Neuronal stem cell (in vitro differentiated cells): ENCODE data around the gene QSOX1.

Source experiments
- DNase-seq: peaks from one replicate; pipeline ENCODE4 v3.0.0-alpha.2; 2013; ENCODE audit warnings: low spot score
- H2AFZ ChIP-seq: one replicate; pipeline ENCODE4 v1.6.1; 2013; ENCODE audit warnings: mild to moderate bottlenecking, low read length, inconsistent platforms
- H2AK5ac ChIP-seq: 2 replicates; pipeline ENCODE4 v1.6.1; 2013; ENCODE audit warnings: low read depth, mild to moderate bottlenecking, inconsistent platforms, low read length, moderate library complexity, mixed read lengths
- H2BK120ac ChIP-seq: 2 replicates; pipeline ENCODE4 v1.6.1; 2013; ENCODE audit warnings: low read depth, mild to moderate bottlenecking, inconsistent platforms, low read length, moderate library complexity, mixed read lengths
- H2BK12ac ChIP-seq: one replicate; pipeline ENCODE4 v1.6.1; 2013; ENCODE audit warnings: low read length, inconsistent platforms
- H2BK15ac ChIP-seq: 2 replicates; pipeline ENCODE4 v1.6.1; 2013; ENCODE audit warnings: mild to moderate bottlenecking, low read length, inconsistent platforms, mixed read lengths
- H2BK5ac ChIP-seq: one replicate; pipeline ENCODE4 v1.6.1; 2013; ENCODE audit warnings: inconsistent platforms, mild to moderate bottlenecking, low read length, moderate library complexity
- H3K14ac ChIP-seq: one replicate; pipeline ENCODE4 v1.6.1; 2013; ENCODE audit warnings: low read length, inconsistent platforms
- H3K18ac ChIP-seq: 2 replicates; pipeline ENCODE4 v1.6.1; 2013; ENCODE audit warnings: low read length, inconsistent platforms
- H3K23ac ChIP-seq: 2 replicates; pipeline ENCODE4 v1.6.1; 2013; ENCODE audit warnings: low read depth, mild to moderate bottlenecking, mixed read lengths, low read length, inconsistent platforms; ENCODE audit not compliant: poor library complexity
- H3K27ac ChIP-seq: replicated peaks from 3 replicates; pipeline ENCODE4 v1.5.1; 2013; ENCODE audit warnings: low read length, inconsistent platforms
- H3K27me3 ChIP-seq, 3 experiments: 2 replicates each; pipeline ENCODE4 v1.6.1; 2013; ENCODE audit warnings: low read length in 3 of 3, mild to moderate bottlenecking in 2 of 3, inconsistent platforms in 1 of 3, low read depth in 1 of 3, mixed read lengths in 1 of 3, moderate library complexity in 1 of 3; ENCODE audit not compliant: control insufficient read depth in 3 of 3, insufficient read depth in 3 of 3
- H3K36me3 ChIP-seq, 2 donors: replicated peaks in 1 of 2; 2 replicates each; pipeline ENCODE4 v1.6.1; 2013; ENCODE audit warnings: low read length in 2 of 2; ENCODE audit not compliant: control insufficient read depth in 2 of 2, insufficient read depth in 2 of 2
- H3K4ac ChIP-seq: 2 replicates; pipeline ENCODE4 v1.6.1; 2013; ENCODE audit warnings: inconsistent platforms, mild to moderate bottlenecking, low read length, moderate library complexity
- H3K4me1 ChIP-seq, 2 donors: 1 replicate in 1 of 2; 2 replicates in 1 of 2; pipeline ENCODE4 v1.6.1; 2013; ENCODE audit warnings: low read length in 2 of 2, low read depth in 1 of 2; ENCODE audit not compliant: control insufficient read depth in 2 of 2, insufficient read depth in 1 of 2
- H3K4me2 ChIP-seq: one replicate; pipeline ENCODE4 v1.6.1; 2013; ENCODE audit warnings: mild to moderate bottlenecking, low read length, inconsistent platforms; ENCODE audit not compliant: insufficient read depth, poor library complexity, severe bottlenecking
- H3K4me3 ChIP-seq, 2 donors: 2 replicates each; pipeline ENCODE4 v1.5.1; 2013; ENCODE audit warnings: low read length in 2 of 2, mild to moderate bottlenecking in 2 of 2, inconsistent platforms in 1 of 2, moderate library complexity in 1 of 2
- H3K79me1 ChIP-seq: one replicate; pipeline ENCODE4 v1.6.1; 2013; ENCODE audit warnings: low read depth, mild to moderate bottlenecking, inconsistent platforms, low read length, moderate library complexity
- H3K9ac ChIP-seq: one replicate; pipeline ENCODE4 v1.6.1; 2013; ENCODE audit warnings: mild to moderate bottlenecking, low read depth, low read length, inconsistent platforms; ENCODE audit not compliant: poor library complexity
- H3K9me3 ChIP-seq, 2 donors: replicated peaks in 1 of 2; 2 replicates each; pipeline versions ENCODE3 to v1.6.1; 2013; ENCODE audit warnings: low read length in 2 of 2, mild to moderate bottlenecking in 2 of 2, inconsistent platforms in 1 of 2, low read depth in 1 of 2, mixed read lengths in 1 of 2, moderate library complexity in 1 of 2; ENCODE audit not compliant: control insufficient read depth in 2 of 2, insufficient read depth in 1 of 2
- H4K8ac ChIP-seq: one replicate; pipeline ENCODE4 v1.6.1; 2013; ENCODE audit warnings: low read depth, mild to moderate bottlenecking, inconsistent platforms, low read length, moderate library complexity
- H4K91ac ChIP-seq: one replicate; pipeline ENCODE4 v1.6.1; 2013; ENCODE audit warnings: low read length, low read depth, mild to moderate bottlenecking, inconsistent platforms; ENCODE audit not compliant: poor library complexity
- WGBS, 2 donors: extraction: QIAGEN DNeasy Blood & Tissue Kit; methylation state at CpG; one replicate each; pipeline ENCODE4 v1.1.7; 2013; ENCODE audit warnings: missing lambda C conversion rate in 2 of 2, mixed read lengths in 1 of 2; ENCODE audit not compliant: insufficient read length in 2 of 2, insufficient replicate concordance in 1 of 2; ENCODE audit errors: extremely low coverage in 2 of 2; 5-methylcytosine and 5-hydroxymethylcytosine counted together

Gene QSOX1

GRCh38 chr1:180215856-180216625 is 61.4 kb downstream of the QSOX1 start:
- no CpG with 5 or more reads among the region's 22 CpGs for WGBS, 2 donors
- Histone ChIP-seq H3K27me3 (peaks cover 0 to 40% (median 2%) of the 10 kb centered on the region in 3 experiments), H3K9me3 (no peaks in the 10 kb centered on the region), H3K4me3 (no peak overlapping the region), H3K4ac (no peak overlapping the region), H2BK120ac (no peak overlapping the region), H3K23ac (no peak overlapping the region), H2AK5ac (no peak overlapping the region), H2AFZ (peak overlapping the region; percentile 38), H2BK15ac (peak overlapping the region; percentile 23), H3K9ac (no peak overlapping the region), H3K18ac (peak overlapping the region; percentile 52), H3K14ac (no peak overlapping the region), H3K36me3 (no peaks in the 10 kb centered on the region), H4K8ac (no peak overlapping the region), H2BK5ac (no peak overlapping the region), H2BK12ac (no peak overlapping the region), H3K4me1 (peaks cover 0 to 3% of the 10 kb centered on the region in 2 donors), H3K4me2 (no peak overlapping the region), H3K79me1 (no peaks in the 10 kb centered on the region), H3K27ac (no peak overlapping the region), H4K91ac (no peak overlapping the region)
- DNase-seq = no peak

- peaks cover 0 to 3% of the 10 kb centered on the region in 2 donors for H3K4me1 ChIP-seq
- H2BK12ac ChIP-seq = no peak overlapping the region
- no peak overlapping the region for H3K14ac ChIP-seq
- H3K36me3 ChIP-seq = no peaks in the 10 kb centered on the region
- no peak overlapping the region for H4K91ac ChIP-seq
- H2BK5ac ChIP-seq = no peak overlapping the region
- H3K79me1 ChIP-seq = no peaks in the 10 kb centered on the region
- H2BK15ac ChIP-seq = no peak overlapping the region
- H3K4ac ChIP-seq = no peak overlapping the region
- H3K27ac ChIP-seq = no peak overlapping the region
- H3K4me3 ChIP-seq = no peak overlapping the region
- H2AK5ac ChIP-seq = peak overlapping the region; percentile 10
- no peak overlapping the region for H2BK120ac ChIP-seq
- no peak overlapping the region for H4K8ac ChIP-seq
- WGBS, 2 donors = no CpG with 5 or more reads among the region's 7 CpGs
- H3K27me3 ChIP-seq = peaks cover 0 to 46% (median 2%) of the 10 kb centered on the region in 3 experiments
- DNase-seq = no peak
- H3K4me2 ChIP-seq = no peak overlapping the region
- no peak overlapping the region for H2AFZ ChIP-seq
- H3K9me3 ChIP-seq = no peaks in the 10 kb centered on the region
- no peak overlapping the region for H3K9ac ChIP-seq
- no peak overlapping the region for H3K23ac ChIP-seq
- H3K18ac ChIP-seq = peak overlapping the region; percentile 39
Observed at GRCh38 chr1:180217006-180217405, 62.3 kb downstream of the QSOX1 start.

GRCh38 chr1:180218806-180219765 is 64.4 kb downstream of the QSOX1 start:
- Histone ChIP-seq H3K23ac (no peak overlapping the region), H3K4me1 (peaks cover 0 to 2% of the 10 kb centered on the region in 2 donors), H2BK12ac (no peak overlapping the region), H3K4me2 (no peak overlapping the region), H3K36me3 (no peaks in the 10 kb centered on the region), H4K91ac (no peak overlapping the region), H3K79me1 (no peaks in the 10 kb centered on the region), H2BK120ac (no peak overlapping the region), H2BK15ac (no peak overlapping the region), H4K8ac (no peak overlapping the region), H3K27me3 (peaks cover 0 to 63% (median 2%) of the 10 kb centered on the region in 3 experiments), H2BK5ac (peak overlapping the region; percentile 18), H2AK5ac (no peak overlapping the region), H3K4me3 (no peak overlapping the region), H3K18ac (peak overlapping the region; percentile 35), H3K27ac (no peak overlapping the region), H3K14ac (peak overlapping the region; percentile 75), H3K9ac (no peak overlapping the region), H2AFZ (peak overlapping the region; percentile 54), H3K4ac (no peak overlapping the region), H3K9me3 (no peaks in the 10 kb centered on the region)
- WGBS, 2 donors = no CpG with 5 or more reads among the region's 20 CpGs
- no peak for DNase-seq

GRCh38 chr1:180219776-180220175 is 65.1 kb downstream of the QSOX1 start:
- peaks cover 0 to 2% of the 10 kb centered on the region in 2 donors for H3K4me1 ChIP-seq
- H2AFZ ChIP-seq = peak overlapping the region; percentile 54
- no peak overlapping the region for H2AK5ac ChIP-seq
- H2BK5ac ChIP-seq = no peak overlapping the region
- H3K14ac ChIP-seq = no peak overlapping the region
- no peak overlapping the region for H4K8ac ChIP-seq
- no peaks in the 10 kb centered on the region for H3K36me3 ChIP-seq
- no peaks in the 10 kb centered on the region for H3K79me1 ChIP-seq
- H3K4me2 ChIP-seq = no peak overlapping the region
- no peak overlapping the region for H3K4ac ChIP-seq
- H3K9ac ChIP-seq = no peak overlapping the region
- DNase-seq = no peak
- no CpG with 5 or more reads among the region's 11 CpGs for WGBS, 2 donors
- no peak overlapping the region for H2BK15ac ChIP-seq
- no peak overlapping the region for H3K27ac ChIP-seq
- H3K18ac ChIP-seq = peak overlapping the region; percentile 36
- H3K27me3 ChIP-seq = peaks cover 0 to 70% (median 2%) of the 10 kb centered on the region in 3 experiments
- no peak overlapping the region for H4K91ac ChIP-seq
- H2BK120ac ChIP-seq = no peak overlapping the region
- no peak overlapping the region for H2BK12ac ChIP-seq
- no peak overlapping the region for H3K23ac ChIP-seq
- H3K9me3 ChIP-seq = no peaks in the 10 kb centered on the region
- H3K4me3 ChIP-seq = no peak overlapping the region
